ENCODE results near the gene ZNF860.
"Not testable (repeated sequence)": the region's sequence is repeated elsewhere in the genome, so short reads cannot be mapped to it uniquely, and the experiment has no call there.

Gene ZNF860

GRCh38 chr3:32002561-32003368 lies 21.2 kb downstream of the ZNF860 start:
- TF ChIP-seq, protein P1, sequence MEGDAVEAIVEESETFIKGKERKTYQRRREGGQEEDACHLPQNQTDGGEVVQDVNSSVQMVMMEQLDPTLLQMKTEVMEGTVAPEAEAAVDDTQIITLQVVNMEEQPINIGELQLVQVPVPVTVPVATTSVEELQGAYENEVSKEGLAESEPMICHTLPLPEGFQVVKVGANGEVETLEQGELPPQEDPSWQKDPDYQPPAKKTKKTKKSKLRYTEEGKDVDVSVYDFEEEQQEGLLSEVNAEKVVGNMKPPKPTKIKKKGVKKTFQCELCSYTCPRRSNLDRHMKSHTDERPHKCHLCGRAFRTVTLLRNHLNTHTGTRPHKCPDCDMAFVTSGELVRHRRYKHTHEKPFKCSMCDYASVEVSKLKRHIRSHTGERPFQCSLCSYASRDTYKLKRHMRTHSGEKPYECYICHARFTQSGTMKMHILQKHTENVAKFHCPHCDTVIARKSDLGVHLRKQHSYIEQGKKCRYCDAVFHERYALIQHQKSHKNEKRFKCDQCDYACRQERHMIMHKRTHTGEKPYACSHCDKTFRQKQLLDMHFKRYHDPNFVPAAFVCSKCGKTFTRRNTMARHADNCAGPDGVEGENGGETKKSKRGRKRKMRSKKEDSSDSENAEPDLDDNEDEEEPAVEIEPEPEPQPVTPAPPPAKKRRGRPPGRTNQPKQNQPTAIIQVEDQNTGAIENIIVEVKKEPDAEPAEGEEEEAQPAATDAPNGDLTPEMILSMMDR (IDR thresholded peaks at IDR 0.05; ENCODE audit: low read depth, low read length), result no peak
- in situ Hi-C loops (cut with HindIII; ENCODE audit: low sequenced_read_pairs), result no loop called here
- peak; percentile 36 for DNase-seq (ENCODE audit: low read depth, low spot score)
- no peak overlapping the region for H3K4me3 ChIP-seq (ENCODE audit: low read depth, low read length)

- no peak overlapping the region for H3K4me3 ChIP-seq (ENCODE audit: low read depth, low read length)
- DNase-seq (ENCODE audit: low read depth, low spot score), result no peak
- in situ Hi-C loops (cut with HindIII; ENCODE audit: low sequenced_read_pairs), result no loop called here
- TF ChIP-seq, protein P1 (IDR thresholded peaks at IDR 0.05; ENCODE audit: low read depth, low read length), result no peak
These were observed 21.8 kb downstream of the ZNF860 start for GRCh38 chr3:32003380-32003779.

DNA sequence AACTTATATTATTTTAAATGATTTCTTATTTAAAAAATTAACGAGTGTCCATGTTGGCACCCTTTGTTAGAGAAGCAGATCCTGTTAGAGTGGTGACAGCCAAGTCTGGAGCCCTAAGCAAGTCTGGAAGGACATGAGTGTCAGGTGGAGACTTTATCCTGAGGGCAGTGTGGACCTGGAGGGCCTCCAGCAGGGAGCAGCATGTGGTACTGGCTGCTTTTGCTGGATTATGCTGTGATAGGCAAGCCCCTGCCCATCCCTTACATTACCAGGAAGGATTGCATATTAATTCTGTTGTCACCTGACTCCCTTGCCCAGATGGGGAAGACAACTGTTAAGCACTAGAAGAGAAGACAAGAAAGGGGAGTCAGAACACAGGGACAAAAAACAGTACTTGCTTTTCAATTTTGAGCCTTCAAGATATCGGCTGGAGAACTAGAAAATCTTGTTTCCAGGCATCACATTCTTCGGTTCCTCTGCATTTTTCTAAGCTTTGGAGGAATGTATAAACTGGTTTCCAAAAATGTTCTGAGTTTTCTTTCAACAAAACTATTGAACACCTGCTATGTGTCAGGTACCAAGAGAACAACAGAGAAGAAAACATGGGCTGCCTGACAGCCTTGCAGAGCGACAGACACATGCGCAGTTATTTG lies 22.7 kb downstream of the ZNF860 start:
- H3K4me3 ChIP-seq (ENCODE audit: low read depth, low read length), result no peak overlapping the region
- DNase-seq (ENCODE audit: low read depth, low spot score), result no peak
- TF ChIP-seq, protein P1 (IDR thresholded peaks at IDR 0.05; ENCODE audit: low read depth, low read length), result peak; percentile 7
- in situ Hi-C loops (cut with HindIII; ENCODE audit: low sequenced_read_pairs), result no loop called here

DNA sequence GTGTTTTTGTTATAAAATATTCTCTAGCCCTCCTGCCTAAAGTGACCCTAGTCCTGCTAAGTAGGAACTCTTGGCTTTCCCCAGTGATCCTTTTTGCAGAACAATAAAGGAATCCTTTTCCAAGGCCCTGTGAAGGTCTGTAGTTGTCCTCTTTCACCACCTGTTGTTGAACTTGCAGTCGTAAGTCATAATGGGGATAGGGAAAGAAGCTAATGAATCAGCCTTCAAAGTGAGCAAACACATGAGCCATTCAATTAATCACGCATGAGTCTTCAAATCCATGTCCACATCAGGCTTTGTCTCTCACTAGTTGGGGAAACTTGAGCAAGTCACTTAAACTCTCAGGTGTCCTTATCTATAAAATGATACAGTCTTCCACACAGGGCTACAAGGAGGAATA lies 27.6 kb downstream of the ZNF860 start:
- H3K4me3 ChIP-seq (ENCODE audit: low read depth, low read length), result no peak overlapping the region
- no peak for DNase-seq (ENCODE audit: low read depth, low spot score)
- in situ Hi-C loops (cut with HindIII; ENCODE audit: low sequenced_read_pairs), result no loop called here
- TF ChIP-seq, protein P1 (IDR thresholded peaks at IDR 0.05; ENCODE audit: low read depth, low read length), result no peak

GRCh38 chr3:32009957-32010356 lies 28.4 kb downstream of the ZNF860 start:
- in situ Hi-C loops (cut with HindIII; ENCODE audit: low sequenced_read_pairs), result no loop called here
- DNase-seq (ENCODE audit: low read depth, low spot score), result no peak
- no peak overlapping the region for H3K4me3 ChIP-seq (ENCODE audit: low read depth, low read length)
- TF ChIP-seq, protein P1 (IDR thresholded peaks at IDR 0.05; ENCODE audit: low read depth, low read length), result no peak

GRCh38 chr3:32010699-32011098 lies 29.1 kb downstream of the ZNF860 start:
- DNase-seq (ENCODE audit: low read depth, low spot score); in situ Hi-C loops (cut with HindIII; ENCODE audit: low sequenced_read_pairs); H3K4me3 ChIP-seq (ENCODE audit: low read depth, low read length): not testable (repeated sequence)

DNA sequence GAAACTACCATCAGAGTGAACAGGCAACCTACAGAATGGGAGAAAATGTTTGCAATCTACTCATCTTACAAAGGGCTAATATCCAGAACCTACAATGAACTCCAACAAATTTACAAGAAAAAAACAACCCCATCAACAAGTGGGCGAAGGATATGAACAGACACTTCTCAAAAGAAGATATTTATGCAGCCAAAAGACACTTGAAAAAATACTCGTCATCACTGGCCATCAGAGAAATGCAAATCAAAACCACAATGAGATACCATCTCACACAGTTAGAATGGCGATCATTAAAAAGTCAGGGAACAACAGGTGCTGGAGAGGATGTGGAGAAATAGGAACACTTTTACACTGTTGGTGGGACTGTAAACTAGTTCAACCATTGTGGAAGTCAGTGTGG lies 34.1 kb downstream of the ZNF860 start:
- DNase-seq (ENCODE audit: low read depth, low spot score); in situ Hi-C loops (cut with HindIII; ENCODE audit: low sequenced_read_pairs): not testable (repeated sequence)

More for the DNA sequence above, 34.1 kb downstream of the ZNF860 start:
- not testable (repeated sequence) for H3K4me3 ChIP-seq (ENCODE audit: low read depth, low read length)
